GM21515 (cell line): ENCODE data around the gene HES7.
A peak's percentile ranks its signal among the peaks of the same experiment; 100 is the strongest.

Experiments used
- ATAC-seq: cut with Tn5 transposase; IDR thresholded peaks from one replicate; pipeline ENCODE4 v1.9.1; 2021; ENCODE audit not compliant: unreplicated experiment

HES7 gene

GRCh38 chr17:8155231-8155995 is 31.5 kb upstream of the HES7 start:
- ATAC-seq, result no peak

- no peak for ATAC-seq
These were observed 30.8 kb upstream of the HES7 start for GRCh38 chr17:8154608-8155155.

- ATAC-seq, result no peak
These were observed 30.2 kb upstream of the HES7 start for GRCh38 chr17:8153957-8154607.

- ATAC-seq, result no peak
These were observed 29.6 kb upstream of the HES7 start for GRCh38 chr17:8153525-8153956.

- no peak for ATAC-seq
These were observed 29.1 kb upstream of the HES7 start for GRCh38 chr17:8153031-8153451.

GRCh38 chr17:8152112-8152775 is 28.3 kb upstream of the HES7 start, which contains the start of gene PER1:
Gene PER1 (minus strand): TSS chr17:8152404. CDS start chr17:8150706, 1,698 bp downstream.
- no peak for ATAC-seq

- no peak for ATAC-seq
These were observed 27.8 kb upstream of the HES7 start for GRCh38 chr17:8151641-8152111.

GRCh38 chr17:8151120-8151640 is 27.3 kb upstream of the HES7 start:
- peak; percentile 44 for ATAC-seq

GRCh38 chr17:8150194-8151119 is 26.6 kb upstream of the HES7 start:
- ATAC-seq, result no peak

- ATAC-seq, result no peak
These were observed 25.7 kb upstream of the HES7 start for GRCh38 chr17:8149419-8150193.

GRCh38 chr17:8148560-8148959 is 24.7 kb upstream of the HES7 start:
- ATAC-seq, result no peak

- ATAC-seq, result no peak
These were observed 24.0 kb upstream of the HES7 start for GRCh38 chr17:8147805-8148404.

GRCh38 chr17:8147141-8147804 is 23.4 kb upstream of the HES7 start:
- ATAC-seq, result no peak

- ATAC-seq, result no peak
These were observed 22.7 kb upstream of the HES7 start for GRCh38 chr17:8146381-8147140.

GRCh38 chr17:8145811-8146210 is 21.9 kb upstream of the HES7 start:
- ATAC-seq, result no peak

GRCh38 chr17:8144401-8145231 is 20.7 kb upstream of the HES7 start:
- no peak for ATAC-seq
